HG03025 (cell line): ENCODE results near the gene MINDY1.

Source experiments
- ATAC-seq: cut with Tn5 transposase; IDR thresholded peaks from one replicate; pipeline ENCODE4 v1.9.1; 2021; ENCODE audit warnings: mild to moderate bottlenecking, moderate library complexity; ENCODE audit not compliant: unreplicated experiment, low FRiP score

MINDY1 gene

DNA sequence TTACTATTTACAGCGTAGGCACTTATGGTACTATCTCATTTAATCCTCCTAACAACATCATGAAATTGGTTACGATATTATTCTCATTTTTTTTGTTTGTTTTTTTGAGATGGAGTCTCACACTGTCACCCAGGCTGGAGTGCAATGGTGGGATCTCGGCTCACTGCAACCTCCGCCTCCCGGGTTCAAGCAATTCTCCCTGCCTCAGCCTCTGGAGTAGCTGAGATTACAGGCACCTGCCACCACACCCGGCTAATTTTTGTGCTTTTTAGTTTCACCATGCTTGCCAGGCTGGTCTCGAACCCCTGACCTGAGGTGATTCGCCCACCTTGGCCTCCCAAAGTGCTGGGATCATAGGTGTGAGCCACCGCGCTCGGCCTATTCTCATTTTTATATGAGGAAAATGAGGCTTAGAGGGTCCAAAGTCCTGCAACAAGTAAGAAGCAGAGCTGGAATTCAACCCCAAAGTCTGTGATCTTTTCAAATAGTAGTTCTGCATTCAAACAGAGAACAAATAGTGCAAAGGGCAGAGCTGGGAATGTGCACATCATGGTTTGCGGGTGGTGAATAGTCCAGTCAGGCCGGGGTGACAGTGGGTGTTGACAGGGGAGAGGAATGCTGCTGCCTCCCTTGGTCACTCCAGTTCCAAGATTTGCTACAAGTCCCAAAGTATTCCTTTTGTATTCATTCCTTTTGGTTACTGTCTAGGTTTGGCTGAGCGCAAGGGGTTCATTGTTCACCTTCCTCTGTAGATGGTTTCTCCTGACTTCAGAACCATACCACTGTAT is 6.2 kb upstream of the MINDY1 start:
- no peak for ATAC-seq

DNA sequence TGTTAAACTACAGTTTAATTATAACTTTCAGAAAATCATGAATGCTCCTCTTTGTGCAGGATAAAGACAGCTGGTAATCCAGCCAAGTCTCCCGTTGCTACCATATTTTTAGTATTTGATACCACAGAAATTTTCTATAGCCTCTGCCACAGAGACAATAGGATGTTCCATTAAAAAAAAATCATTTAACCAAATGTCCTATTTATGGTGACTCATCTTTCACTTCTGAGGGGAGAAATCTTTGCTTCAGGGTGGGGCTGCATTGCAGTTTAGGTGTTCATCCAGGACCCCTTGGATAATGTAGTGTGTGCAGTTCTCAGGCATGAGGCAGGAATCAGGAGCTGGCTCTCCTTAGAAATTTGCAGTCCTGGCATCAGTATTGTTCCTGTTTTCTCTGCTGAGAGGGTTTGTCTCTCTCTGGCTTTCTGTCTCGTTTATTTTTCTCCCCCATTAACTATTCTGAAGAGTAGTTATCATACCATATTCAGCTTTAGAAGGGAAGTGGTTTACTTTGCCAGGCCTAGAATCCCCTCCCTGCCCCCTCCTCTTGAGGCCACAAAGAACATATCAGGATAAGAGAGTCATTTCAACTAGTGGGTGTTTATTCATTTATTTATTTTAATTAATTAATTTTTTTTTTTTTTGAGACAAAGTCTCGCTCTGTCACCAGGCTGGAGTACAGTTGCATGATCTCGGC is 4.6 kb upstream of the MINDY1 start:
- no peak for ATAC-seq

GRCh38 chr1:151010346-151010726 is 3.6 kb upstream of the MINDY1 start:
- ATAC-seq: no peak

- ATAC-seq: no peak
Measured at GRCh38 chr1:151009674-151010345, 3.1 kb upstream of the MINDY1 start.

- ATAC-seq: no peak
Measured at GRCh38 chr1:151009206-151009587, 2.5 kb upstream of the MINDY1 start.

DNA sequence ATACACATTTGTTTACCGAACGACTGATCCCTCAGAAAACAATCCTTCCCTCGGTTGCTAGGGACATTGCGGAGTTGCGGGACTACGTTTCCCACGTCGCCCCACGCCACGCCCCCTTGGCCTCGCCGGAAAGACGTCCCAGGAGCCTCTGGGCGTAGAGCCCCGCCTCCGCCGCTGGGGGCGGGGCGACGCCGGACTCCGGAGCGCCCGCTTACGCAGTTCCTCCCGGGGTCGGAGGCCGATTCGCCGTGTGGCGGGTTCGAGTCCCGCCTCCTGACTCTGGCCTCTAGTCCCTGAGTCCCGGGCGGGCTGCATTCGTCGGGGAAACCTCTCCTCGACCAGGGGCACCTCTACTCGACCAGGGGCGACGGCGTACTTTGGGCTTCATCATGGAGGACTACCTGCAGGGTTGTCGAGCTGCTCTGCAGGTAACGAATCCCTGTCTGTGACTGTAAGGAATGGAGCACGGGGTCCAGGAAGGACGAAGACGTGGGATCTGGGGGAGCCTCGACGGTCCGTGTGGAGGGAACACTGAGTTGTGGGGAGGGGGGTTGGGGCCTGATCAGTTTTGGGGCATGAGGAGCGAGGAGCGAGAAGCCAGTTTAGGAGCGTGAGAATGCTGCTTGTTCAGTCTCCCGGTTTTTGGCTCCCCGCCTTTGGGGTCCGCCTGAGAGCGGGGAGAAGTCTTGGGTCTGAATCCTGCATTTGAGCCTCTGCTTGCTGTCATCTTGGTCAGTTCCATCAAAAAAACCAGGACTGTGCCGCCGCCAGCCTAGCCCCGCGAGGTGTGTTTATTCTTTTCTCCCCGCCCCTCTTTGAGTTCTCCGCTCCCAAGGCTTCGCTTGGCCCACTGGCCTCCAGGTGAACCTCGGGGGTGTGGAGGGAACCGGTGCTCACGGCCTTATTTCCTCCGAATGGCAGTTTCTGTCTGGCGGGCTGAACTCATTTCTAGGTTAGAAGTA is 1.8 kb upstream of the MINDY1 start, which contains the start of gene PRUNE1:
Gene PRUNE1, plus strand, starts transcription at position 206 of the 962 bp plus-strand sequence. Its CDS starts 184 bp downstream, at position 390.
- ATAC-seq: peak; percentile 49

- ATAC-seq: no peak
Measured at GRCh38 chr1:151007853-151008243, 1.1 kb upstream of the MINDY1 start.

DNA sequence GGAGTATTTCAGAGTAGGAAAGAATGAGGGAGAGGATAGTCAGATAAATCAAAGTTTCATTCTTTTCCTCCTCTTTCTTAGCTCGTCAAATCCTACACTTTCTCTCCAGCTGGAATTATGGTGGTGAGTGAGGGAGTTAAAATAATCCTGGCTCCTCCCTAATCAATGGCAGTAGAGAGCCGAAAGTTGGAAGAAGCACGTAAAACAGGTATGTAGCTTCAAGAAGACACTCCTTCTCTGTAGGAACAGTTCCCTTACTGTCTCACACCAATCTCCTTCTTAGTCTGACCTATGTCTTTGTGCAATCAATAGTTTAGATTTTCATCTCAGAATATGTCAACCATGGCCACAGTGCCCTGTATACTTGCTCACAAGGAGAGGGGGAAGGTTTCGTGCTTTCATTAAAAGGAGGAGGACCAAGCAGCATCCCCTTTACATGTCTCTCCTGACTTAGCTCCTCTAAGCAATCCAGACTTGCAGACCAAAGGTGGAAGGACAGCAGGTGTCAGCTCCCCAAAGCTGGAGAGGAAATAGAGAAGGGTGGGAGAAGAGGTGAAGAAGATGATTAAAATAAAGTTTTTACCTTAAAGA is 878 bp downstream of the MINDY1 start:
- no peak for ATAC-seq

GRCh38 chr1:151003180-151003579 is 3.5 kb downstream of the MINDY1 start:
- no peak for ATAC-seq

- no peak for ATAC-seq
Measured at GRCh38 chr1:151002611-151003010, 4.1 kb downstream of the MINDY1 start.

DNA sequence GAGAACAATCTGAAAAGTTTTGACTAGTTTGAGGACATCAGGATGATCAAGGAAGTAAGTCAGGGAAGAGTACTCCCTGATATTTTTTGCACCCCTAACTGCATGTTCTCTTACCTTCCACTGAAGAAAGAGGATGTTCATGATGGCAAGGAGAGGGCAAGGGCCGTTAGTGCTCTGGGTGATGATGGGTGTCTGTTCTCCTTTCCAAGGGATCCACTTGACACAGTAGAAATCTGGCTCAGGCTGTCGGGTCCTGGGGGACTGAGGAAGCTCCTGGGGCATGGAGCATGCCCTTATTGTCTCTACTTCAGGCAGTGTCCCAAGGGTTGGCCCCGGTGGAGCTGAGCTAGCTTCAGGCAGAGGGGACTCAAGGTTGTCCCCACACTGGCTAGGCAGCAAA is 4.7 kb downstream of the MINDY1 start:
- ATAC-seq: no peak

DNA sequence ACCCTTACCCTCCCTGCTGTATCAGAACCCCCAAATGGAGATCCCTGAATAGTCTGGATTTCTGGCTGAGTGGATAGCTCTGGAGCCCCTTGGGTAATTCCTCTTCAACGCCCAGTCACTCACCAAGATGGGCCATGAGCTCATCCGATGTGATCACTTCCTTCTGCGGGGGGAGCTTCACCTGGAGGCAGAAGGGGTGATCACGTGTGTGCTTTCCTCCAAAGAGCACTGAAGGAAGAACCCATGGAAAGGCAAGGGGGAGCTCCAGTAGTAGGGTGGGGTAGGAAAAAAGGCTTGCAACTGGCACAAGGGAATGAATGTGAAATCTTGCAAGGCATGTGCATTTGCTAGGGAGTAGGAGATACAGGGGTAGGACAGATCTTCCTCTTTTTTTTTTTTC is 5.1 kb downstream of the MINDY1 start:
- ATAC-seq: no peak

DNA sequence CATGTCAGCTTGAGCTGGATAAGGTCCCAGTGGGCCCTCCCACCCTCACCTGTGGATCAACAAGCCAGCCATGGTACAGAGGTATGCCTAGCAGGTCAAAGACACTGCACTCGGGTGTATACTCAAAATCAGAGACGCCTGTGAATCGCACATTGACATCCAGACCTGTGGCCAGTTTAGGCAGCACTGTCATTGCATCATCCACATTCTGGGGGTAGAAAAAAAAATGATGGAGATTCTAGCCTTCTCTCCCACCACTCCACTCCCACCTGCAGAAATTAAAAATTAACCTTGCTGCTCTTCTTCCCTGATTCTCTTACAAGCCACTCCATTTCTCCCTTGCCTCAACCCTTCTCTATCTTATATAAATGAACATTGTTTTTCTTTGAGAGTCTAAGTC is 6.3 kb downstream of the MINDY1 start:
- ATAC-seq: no peak

DNA sequence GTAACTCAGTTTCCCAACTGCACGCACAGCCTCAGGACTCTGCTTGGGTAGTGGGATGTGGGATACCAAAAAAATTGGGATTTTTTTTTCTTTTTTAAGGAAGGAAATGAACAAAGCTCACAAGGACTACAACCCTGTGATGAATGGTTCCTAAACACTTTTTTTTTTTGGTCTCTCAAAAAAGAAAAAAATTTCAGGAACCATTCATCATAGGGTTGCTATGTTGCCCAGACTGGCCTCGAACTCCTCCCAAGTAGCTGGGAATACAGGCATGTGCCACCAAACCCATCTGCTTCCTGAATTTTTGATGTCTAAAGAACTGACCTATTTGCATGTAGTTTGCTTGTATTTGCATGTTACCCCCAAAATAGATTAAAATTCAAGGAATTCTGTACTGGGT is 6.8 kb downstream of the MINDY1 start:
- no peak for ATAC-seq

DNA sequence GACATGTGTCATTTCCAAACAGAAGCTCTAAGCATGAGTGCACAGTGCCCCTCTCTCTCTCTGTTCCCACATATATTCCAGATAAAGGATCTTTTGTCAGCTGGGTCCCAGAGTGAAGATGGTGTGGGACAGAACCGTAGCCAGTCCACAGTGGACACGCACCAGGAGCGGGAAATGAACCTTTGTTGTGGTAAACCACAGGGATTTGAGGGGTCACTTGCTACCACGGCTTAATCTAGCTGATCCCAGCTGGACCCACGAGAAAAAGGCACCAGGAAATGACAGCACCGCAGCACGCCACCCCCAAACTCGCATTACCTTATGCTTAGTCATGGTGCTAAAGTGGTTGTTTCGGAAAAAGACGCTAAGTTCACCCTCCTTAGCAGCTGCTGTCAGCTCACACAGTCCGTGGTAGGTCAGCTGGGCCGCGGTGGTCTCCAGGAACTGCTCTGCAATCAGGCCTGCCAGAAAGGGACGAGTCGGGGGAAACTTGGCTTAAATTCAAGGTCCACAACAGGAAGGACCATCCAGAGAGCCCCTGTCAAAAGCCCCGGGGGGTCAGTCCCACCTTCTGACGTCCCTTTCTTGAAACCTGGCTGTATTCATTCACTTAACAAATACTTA is 7.5 kb downstream of the MINDY1 start:
- no peak for ATAC-seq

GRCh38 chr1:150997949-150998348 is 8.8 kb downstream of the MINDY1 start:
- ATAC-seq: no peak

GRCh38 chr1:150997126-150997872 is 9.4 kb downstream of the MINDY1 start:
- ATAC-seq: no peak

- no peak for ATAC-seq
Measured at GRCh38 chr1:150995896-150996295, 10.8 kb downstream of the MINDY1 start.

- no peak for ATAC-seq
Measured at GRCh38 chr1:150995460-150995859, 11.2 kb downstream of the MINDY1 start.
